ENCODE results near the gene FLYWCH1. TPM values are rescaled to one million over a fixed set of nuclear protein-coding genes. Genes with fewer than 3 reads are reported as not detected.

FLYWCH1 gene
- total RNA-seq, 2 experiments from 2014 or later, result 26.1 to 61.9 TPM

GRCh38 chr16:2950353-2950724 is 38.6 kb downstream of the FLYWCH1 start:
- TF ChIP-seq EZH2phosphoT487 (IDR thresholded peaks at IDR 0.05; ENCODE audit: borderline replicate concordance, low read depth, low read length) (no peak), CTCF (conservative IDR thresholded peaks at IDR 0.05; ENCODE audit: low read length) (no peak)
- Histone ChIP-seq H3K36me3 (ENCODE audit: insufficient read depth, low read length) (no peaks in the 10 kb centered on the region), H3K4me3 (ENCODE audit: low read depth, low read length, poor library complexity, severe bottlenecking) (no peak overlapping the region), H3K27ac (ENCODE audit: low read depth, low read length, poor library complexity, severe bottlenecking) (no peak overlapping the region), H3K79me2 (ENCODE audit: insufficient read depth, low read depth, low read length) (no peaks in the 10 kb centered on the region), H3K9me2 (ENCODE audit: insufficient read depth, low read length) (no peaks in the 10 kb centered on the region), H3K4me2 (ENCODE audit: low read length) (no peak overlapping the region), H3K4me1 (ENCODE audit: insufficient read depth, low read length, poor library complexity, severe bottlenecking) (peaks cover 33% of the 10 kb centered on the region), H4K20me1 (ENCODE audit: insufficient read depth, low read length) (no peaks in the 10 kb centered on the region), H2AFZ (ENCODE audit: low read length) (no peak overlapping the region), H3K9me3 (ENCODE audit: low read length) (no peaks in the 10 kb centered on the region)
- DNase-seq (ENCODE audit: low spot score), result no peak
- no TSS peak for BruUV-seq (replicated peaks)
- intact Hi-C loops (cut with micrococcal nuclease; ENCODE audit: unreplicated experiment), result no loop called here
- ChIA-PET CTCF (ENCODE audit: unreplicated experiment) (no interaction called here), POLR2A (no interaction called here)

GRCh38 chr16:2950773-2951172 is 39.0 kb downstream of the FLYWCH1 start:
- Histone ChIP-seq H3K36me3 (ENCODE audit: insufficient read depth, low read length) (no peaks in the 10 kb centered on the region), H3K27ac (ENCODE audit: low read depth, low read length, poor library complexity, severe bottlenecking) (no peak overlapping the region), H3K9me2 (ENCODE audit: insufficient read depth, low read length) (no peaks in the 10 kb centered on the region), H3K4me2 (ENCODE audit: low read length) (no peak overlapping the region), H3K4me1 (ENCODE audit: insufficient read depth, low read length, poor library complexity, severe bottlenecking) (peaks cover 37% of the 10 kb centered on the region), H3K4me3 (ENCODE audit: low read depth, low read length, poor library complexity, severe bottlenecking) (no peak overlapping the region), H4K20me1 (ENCODE audit: insufficient read depth, low read length) (no peaks in the 10 kb centered on the region), H2AFZ (ENCODE audit: low read length) (no peak overlapping the region), H3K79me2 (ENCODE audit: insufficient read depth, low read depth, low read length) (no peaks in the 10 kb centered on the region), H3K9me3 (ENCODE audit: low read length) (no peaks in the 10 kb centered on the region)
- ChIA-PET CTCF (ENCODE audit: unreplicated experiment) (no interaction called here), POLR2A (no interaction called here)
- TF ChIP-seq EZH2phosphoT487 (IDR thresholded peaks at IDR 0.05; ENCODE audit: borderline replicate concordance, low read depth, low read length) (no peak), CTCF (conservative IDR thresholded peaks at IDR 0.05; ENCODE audit: low read length) (no peak)
- DNase-seq (ENCODE audit: low spot score), result no peak
- no TSS peak for BruUV-seq (replicated peaks)
- intact Hi-C loops (cut with micrococcal nuclease; ENCODE audit: unreplicated experiment), result no loop called here

- intact Hi-C loops (cut with micrococcal nuclease; ENCODE audit: unreplicated experiment), result no loop called here
- Histone ChIP-seq H3K4me1 (ENCODE audit: insufficient read depth, low read length, poor library complexity, severe bottlenecking) (peaks cover 43% of the 10 kb centered on the region), H3K27ac (ENCODE audit: low read depth, low read length, poor library complexity, severe bottlenecking) (no peak overlapping the region), H4K20me1 (ENCODE audit: insufficient read depth, low read length) (no peaks in the 10 kb centered on the region), H3K9me3 (ENCODE audit: low read length) (no peaks in the 10 kb centered on the region), H3K4me3 (ENCODE audit: low read depth, low read length, poor library complexity, severe bottlenecking) (no peak overlapping the region), H3K4me2 (ENCODE audit: low read length) (peak overlapping the region; percentile 36), H2AFZ (ENCODE audit: low read length) (no peak overlapping the region), H3K9me2 (ENCODE audit: insufficient read depth, low read length) (no peaks in the 10 kb centered on the region), H3K36me3 (ENCODE audit: insufficient read depth, low read length) (no peaks in the 10 kb centered on the region), H3K79me2 (ENCODE audit: insufficient read depth, low read depth, low read length) (no peaks in the 10 kb centered on the region)
- DNase-seq (ENCODE audit: low spot score), result no peak
- CTCF ChIA-PET (ENCODE audit: unreplicated experiment), result no interaction called here
- POLR2A ChIA-PET, result interaction anchor here (0.6 to 0.7 kb wide), 2 partner anchors 17 to 23 kb away, joined by 3 read pairs; partner anchors contain the start of gene PAQR4
- BruUV-seq (replicated peaks), result no TSS peak
- TF ChIP-seq EZH2phosphoT487 (IDR thresholded peaks at IDR 0.05; ENCODE audit: borderline replicate concordance, low read depth, low read length) (no peak), CTCF (conservative IDR thresholded peaks at IDR 0.05; ENCODE audit: low read length) (no peak)
Measured at GRCh38 chr16:2952679-2953078, 40.9 kb downstream of the FLYWCH1 start.

Measured in OCI-LY7 (cell line).